A673 (cell line): Measurements from ENCODE around the gene TUBB3.
"Not testable (repeated sequence)": the region's sequence is repeated elsewhere in the genome, so short reads cannot be mapped to it uniquely, and the experiment has no call there.

Source experiments
- EZH2 ChIP-seq: fragments of 200-600 bp; sonication (generic); IDR thresholded peaks from 2 replicates; pipeline ENCODE4 v1.6.1; 2017; ENCODE audit warnings: borderline replicate concordance, low read depth, mild to moderate bottlenecking, mixed read lengths, antibody characterized with exemption, low read length; ENCODE audit not compliant: poor library complexity, severe bottlenecking
- TF ChIP-seq, protein P1 (sequence below): fragments of 300-800, 200-600 bp; sonication (generic); conservative IDR thresholded peaks from 2 replicates; pipeline ENCODE4 v1.5.1; 2017; ENCODE audit warnings: low read depth, mild to moderate bottlenecking, antibody characterized with exemption, low read length, moderate library complexity, mixed read lengths

- TF ChIP-seq, protein P1, sequence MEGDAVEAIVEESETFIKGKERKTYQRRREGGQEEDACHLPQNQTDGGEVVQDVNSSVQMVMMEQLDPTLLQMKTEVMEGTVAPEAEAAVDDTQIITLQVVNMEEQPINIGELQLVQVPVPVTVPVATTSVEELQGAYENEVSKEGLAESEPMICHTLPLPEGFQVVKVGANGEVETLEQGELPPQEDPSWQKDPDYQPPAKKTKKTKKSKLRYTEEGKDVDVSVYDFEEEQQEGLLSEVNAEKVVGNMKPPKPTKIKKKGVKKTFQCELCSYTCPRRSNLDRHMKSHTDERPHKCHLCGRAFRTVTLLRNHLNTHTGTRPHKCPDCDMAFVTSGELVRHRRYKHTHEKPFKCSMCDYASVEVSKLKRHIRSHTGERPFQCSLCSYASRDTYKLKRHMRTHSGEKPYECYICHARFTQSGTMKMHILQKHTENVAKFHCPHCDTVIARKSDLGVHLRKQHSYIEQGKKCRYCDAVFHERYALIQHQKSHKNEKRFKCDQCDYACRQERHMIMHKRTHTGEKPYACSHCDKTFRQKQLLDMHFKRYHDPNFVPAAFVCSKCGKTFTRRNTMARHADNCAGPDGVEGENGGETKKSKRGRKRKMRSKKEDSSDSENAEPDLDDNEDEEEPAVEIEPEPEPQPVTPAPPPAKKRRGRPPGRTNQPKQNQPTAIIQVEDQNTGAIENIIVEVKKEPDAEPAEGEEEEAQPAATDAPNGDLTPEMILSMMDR: not testable (repeated sequence)
- TF ChIP-seq EZH2: not testable (repeated sequence)
These were observed 44.0 kb upstream of the TUBB3 start for GRCh38 chr16:89879123-89879522.
